Tongue (tissue), 2 donors: Measurements from ENCODE around the gene ANKRD7. TPM values are rescaled to one million over a fixed set of nuclear protein-coding genes. Genes with fewer than 3 reads are reported as not detected.

Experiments used
- DNase-seq: peaks from one replicate; pipeline ENCODE4 v3.0.0-alpha.2; 2015
- total RNA-seq: library from RNA; depleted of rRNA; stranded (reverse); fragments of >200 nt; gene quantifications from one replicate; pipeline ENCODE4 v1.2.3, GENCODE V29; 2014

ANKRD7 gene, protein sequence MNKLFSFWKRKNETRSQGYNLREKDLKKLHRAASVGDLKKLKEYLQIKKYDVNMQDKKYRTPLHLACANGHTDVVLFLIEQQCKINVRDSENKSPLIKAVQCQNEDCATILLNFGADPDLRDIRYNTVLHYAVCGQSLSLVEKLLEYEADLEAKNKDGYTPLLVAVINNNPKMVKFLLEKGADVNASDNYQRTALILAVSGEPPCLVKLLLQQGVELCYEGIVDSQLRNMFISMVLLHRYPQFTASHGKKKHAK
- total RNA-seq = 2.2 TPM

DNA sequence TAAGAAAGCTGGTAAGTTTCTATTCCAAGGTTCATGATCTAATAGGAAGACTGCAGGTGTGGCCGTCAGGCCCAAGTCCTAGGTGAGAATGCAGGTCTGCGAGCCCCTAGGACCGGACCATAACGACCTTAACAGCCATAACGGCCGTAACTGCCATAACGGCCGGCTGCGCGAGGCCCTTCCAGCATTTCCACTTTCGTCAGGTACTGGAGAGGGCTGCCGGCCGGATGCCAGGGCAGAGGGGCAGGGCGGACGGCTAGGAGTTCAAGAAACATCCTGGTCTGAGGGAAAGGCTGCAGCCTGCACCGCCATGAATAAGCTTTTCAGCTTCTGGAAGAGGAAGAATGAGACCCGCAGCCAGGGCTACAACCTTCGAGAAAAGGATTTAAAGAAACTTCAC is at the start of gene ANKRD7:
Gene ANKRD7, plus strand, starts transcription at position 184 of the 400 bp plus-strand sequence. Its CDS starts 127 bp downstream, at position 311.
- DNase-seq = no peak

DNA sequence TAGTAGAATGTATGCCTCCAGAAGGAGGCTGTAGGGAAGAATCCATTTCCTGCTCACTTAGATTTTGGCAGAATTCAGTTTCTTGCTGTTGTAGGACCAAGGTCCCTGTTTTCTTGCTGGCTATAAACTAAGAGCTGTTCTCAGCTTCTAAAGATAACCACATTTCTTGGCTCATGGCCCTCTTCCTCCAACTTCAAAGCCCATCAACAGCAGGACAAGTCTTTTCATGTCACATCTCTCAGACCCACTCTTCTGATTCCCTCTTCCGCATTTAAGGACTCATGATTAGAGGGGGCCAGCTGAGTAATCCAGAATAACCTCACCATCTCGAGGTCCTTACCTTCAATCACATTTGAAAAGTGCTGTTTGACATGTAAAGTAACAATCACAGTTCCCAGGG is 48.8 kb upstream of the ANKRD7 start:
- no peak for DNase-seq

- no peak for DNase-seq
Observed at GRCh38 chr7:118179191-118179590, 45.3 kb upstream of the ANKRD7 start.

DNA sequence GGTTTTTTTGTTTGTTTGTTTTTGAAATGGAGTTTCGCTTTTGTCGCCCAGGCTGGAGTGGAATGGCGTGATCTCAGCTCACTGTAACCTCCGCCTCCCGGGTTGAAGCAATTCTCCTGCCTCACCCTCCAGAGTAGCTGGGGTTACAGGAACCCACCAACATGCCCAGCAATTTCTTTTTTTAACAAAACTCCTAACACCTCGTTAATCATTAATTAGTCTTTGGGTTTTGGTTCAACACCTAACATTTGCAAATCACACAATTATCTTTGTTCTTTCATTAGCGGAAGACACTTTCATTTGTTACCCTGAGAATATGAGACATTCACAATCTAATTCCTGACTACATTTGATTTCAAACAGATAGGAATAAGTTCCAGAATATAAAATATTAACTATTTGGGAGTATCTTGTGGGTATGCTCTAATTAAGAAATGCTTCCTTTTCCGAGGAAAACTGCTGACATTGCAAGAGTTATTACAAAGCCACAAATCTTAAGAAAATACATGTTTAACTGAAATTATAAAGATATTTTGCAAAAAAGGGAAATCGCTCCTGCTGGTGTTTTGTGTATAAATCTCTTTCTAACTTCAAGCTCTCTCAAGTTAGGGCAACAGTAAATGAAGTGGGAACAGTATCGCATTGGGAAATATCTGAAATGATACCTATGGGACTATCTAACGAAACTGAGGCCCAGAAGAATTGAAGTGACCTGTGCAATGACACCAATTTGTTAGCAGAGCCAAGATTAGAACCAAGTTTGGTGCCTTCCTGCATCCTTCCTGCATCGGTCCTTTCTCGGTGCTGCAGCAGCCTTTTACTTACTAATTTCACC is 41.7 kb upstream of the ANKRD7 start:
- peak; percentile 37 for DNase-seq

DNA sequence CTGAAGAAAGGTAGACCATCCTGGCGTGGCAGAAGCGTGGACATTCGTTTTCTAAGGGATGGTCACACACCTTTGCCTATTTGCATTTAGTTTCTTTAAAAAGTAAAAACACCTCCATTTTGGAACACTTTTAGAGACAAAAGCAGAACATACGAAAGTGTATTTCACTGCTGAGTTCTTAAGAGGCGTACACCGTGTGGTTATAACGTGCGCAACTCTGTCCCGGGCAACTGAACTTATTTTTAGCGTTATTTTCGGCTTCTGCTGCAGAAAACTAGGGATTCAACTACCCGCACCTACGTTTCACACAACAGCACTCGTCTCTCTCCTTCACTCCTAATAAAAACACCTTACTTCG is 41.1 kb upstream of the ANKRD7 start:
- DNase-seq = no peak

GRCh38 chr7:118183786-118184564 is 40.5 kb upstream of the ANKRD7 start, which contains the start of gene LSM8:
TSS of gene LSM8 (plus strand) at chr7:118184164. CDS start at chr7:118184224, 60 bp downstream.
- peak; percentile 100 for DNase-seq

DNA sequence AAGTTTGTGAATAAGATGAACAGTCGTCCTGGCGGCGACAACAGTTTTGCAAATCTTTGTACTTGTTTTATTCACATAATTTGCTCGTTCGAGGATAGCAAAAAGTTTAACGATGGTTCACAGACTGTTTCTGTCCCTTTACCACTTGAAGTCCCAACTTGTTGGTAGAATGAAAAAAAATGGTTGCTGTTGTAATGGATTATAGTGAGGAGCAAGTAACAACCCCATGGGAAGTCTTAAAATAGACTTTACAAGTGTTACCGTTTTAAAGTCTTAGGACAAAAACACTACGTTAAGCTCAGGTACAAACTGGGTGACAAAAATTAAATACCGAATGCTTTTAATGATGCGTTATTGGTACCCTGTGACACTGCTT is 40.0 kb upstream of the ANKRD7 start:
- peak; percentile 46 for DNase-seq

DNA sequence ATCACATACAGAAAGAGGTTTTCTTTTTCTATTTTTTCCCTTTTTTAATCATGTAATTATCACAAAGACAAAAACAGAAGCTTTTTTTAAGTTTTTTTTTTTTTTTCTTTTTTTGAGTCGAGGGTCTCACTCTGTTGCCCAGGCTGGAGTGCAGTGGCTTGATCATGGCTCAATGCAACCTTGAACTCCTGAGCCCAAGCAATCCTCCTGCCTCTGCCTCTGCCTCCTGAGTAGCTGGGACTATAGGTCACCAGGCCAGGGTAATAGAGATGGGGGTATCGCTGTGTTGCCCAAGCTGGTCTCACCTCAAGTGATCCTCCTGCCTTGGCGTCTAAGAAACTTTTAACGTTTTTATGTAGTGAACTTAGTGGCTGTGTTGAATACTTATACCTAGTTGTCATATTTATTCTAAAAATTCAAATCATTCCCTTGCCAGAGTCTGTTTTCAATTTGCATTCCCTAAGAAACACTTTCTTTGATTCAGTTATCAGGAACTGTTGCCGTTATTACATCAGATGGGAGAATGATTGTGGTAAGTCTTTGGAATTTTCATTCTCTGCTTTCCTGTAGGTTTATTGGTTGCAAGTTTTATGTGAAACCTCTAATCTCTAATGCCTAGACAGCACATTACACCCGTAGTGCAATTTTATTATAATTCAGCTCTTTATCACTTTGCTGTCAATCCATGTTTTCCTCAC is 39.2 kb upstream of the ANKRD7 start:
- no peak for DNase-seq

DNA sequence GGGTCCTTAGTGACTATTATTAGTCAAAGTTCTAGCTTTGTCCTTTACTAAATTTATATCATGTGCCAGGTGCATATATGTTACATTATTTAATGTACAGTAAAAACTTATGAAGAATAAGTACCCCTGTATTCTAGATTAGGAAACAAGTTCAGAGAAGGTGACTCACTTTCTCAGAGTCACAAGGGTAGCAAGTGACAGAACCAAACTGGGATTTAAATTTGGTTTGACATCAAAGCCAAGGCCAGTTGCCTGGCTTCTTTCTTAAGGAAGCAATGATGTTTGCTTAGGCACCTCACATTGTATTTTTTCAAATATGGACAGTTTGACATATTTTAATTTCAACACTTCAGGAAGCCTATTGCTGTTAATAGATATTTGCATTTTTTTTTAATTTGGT is 38.0 kb upstream of the ANKRD7 start:
- no peak for DNase-seq

DNA sequence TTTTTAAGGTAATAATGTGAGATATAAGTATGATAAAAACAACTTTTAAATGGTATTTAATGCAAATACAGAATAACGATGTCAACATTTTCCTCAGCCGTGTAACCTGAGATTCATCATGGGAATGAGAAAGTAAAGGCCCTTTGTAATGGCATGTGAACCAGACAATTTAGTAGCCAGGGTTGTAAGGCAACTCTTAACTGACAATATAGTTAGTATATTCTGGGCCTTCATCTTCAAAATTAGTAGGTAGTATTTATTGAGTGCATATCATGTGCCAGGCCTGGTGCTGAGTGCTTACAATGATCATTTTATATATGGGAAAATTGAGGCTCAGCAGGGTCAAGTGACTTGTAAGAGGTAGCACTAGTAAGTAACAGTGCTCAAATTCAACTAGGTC is 29.9 kb upstream of the ANKRD7 start:
- DNase-seq = no peak

- peak; percentile 74 for DNase-seq
Observed at GRCh38 chr7:118195837-118196474, 28.5 kb upstream of the ANKRD7 start.

- no peak for DNase-seq
Observed at GRCh38 chr7:118202061-118202460, 22.4 kb upstream of the ANKRD7 start.

DNA sequence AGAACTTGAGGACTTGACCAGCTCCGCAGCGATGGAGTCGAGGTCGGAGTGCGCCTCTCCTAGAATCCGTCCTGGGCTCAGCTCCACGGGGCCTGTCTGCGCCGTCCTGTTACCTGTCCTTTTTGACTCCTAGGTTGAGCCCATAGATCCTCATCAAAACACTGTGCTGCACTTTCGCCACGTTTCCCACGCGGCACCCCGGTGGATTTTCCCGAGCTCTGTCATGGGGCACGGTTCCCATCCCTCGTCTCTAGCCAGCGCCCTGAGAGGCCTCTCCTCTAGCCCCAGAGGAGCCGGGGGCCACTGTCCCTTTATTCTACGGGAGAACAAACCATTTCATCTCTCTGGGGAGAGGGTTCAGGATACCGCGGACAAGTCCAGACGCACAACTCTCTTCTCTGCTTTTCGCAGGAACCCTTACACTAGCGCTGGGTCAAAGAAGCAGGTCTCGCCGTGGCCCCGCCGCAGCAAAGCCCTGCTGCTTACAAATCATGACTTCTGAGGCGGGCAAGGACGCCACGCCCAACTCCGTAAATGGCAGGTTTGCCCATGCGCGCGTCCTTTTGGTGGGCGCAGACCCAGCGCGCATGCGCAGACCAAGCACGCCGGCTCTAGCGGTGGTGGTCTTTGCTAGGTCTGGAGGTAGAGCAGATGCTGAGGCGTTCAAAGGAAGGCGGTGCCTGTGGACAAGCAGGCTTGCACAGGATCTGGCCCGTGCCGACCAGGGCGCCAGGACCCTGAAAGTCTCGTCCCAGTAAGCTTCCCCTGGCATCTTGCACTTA is 10.3 kb upstream of the ANKRD7 start:
- peak; percentile 95 for DNase-seq

DNA sequence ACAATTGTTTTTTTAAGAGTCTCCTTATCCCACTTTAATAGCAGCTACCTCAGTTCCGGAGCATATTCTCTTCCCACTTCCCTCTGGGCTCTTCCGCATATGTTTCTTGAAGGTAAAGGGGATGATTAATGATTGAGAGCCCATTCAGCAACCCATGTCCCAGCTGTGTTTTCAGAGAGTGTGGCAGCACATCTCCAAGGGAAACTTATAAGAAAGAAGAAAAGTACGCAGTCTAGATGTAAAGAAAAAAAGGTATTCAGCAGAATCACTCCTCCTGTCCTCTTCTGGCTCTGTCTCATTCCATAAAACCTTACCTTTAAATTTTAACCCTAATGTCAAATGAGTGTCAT is 9.7 kb upstream of the ANKRD7 start:
- no peak for DNase-seq

GRCh38 chr7:118217210-118217619 is 7.3 kb upstream of the ANKRD7 start:
- DNase-seq = no peak

GRCh38 chr7:118218413-118219156 is 5.9 kb upstream of the ANKRD7 start:
- DNase-seq = no peak

- no peak for DNase-seq
Observed at GRCh38 chr7:118219157-118219512, 5.4 kb upstream of the ANKRD7 start.

DNA sequence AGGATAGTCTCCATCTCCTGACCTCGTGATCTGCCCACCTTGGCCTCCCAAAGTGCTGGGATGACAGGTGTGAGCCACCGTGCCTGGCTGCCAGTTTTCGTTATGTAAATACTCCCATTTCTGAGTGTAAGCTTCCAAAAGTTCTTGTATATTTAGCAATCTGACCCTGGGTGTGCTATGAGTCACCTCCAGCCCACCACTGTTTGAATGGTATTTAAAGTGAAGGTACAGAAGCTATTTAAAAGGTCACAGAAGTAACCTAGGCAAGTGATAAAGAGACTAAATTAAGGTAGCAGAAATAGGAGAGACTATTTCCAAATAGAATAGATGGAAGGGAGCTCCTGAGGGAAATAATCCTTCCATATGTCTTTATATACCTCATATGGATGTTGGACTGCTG is 3.9 kb upstream of the ANKRD7 start:
- no peak for DNase-seq

- DNase-seq = no peak
Observed at GRCh38 chr7:118222591-118222990, 1.9 kb upstream of the ANKRD7 start.

- no peak for DNase-seq
Observed at GRCh38 chr7:118232837-118233236, 8.3 kb downstream of the ANKRD7 start.
